H9 (cell line): Measurements from ENCODE around the gene FTO. TPM values are rescaled to one million over a fixed set of nuclear protein-coding genes. Genes with fewer than 3 reads are reported as not detected.

Experiments used
- DNase-seq: peaks from one replicate; pipeline ENCODE4 v3.0.0-alpha.2; 2017
- H2AFZ ChIP-seq: one replicate; pipeline ENCODE4 v1.6.1; 2013; ENCODE audit warnings: mild to moderate bottlenecking, low read length, control low read depth, moderate library complexity
- H2AK5ac ChIP-seq: 2 replicates; pipeline ENCODE4 v1.6.1; 2013; ENCODE audit warnings: low read length, control low read depth, mixed read lengths; ENCODE audit not compliant: insufficient read length
- H2BK120ac ChIP-seq: one replicate; pipeline ENCODE4 v1.6.1; 2013; ENCODE audit warnings: low read depth, mild to moderate bottlenecking, low read length, control low read depth, inconsistent platforms; ENCODE audit not compliant: poor library complexity, severe bottlenecking
- H2BK12ac ChIP-seq: 2 replicates; pipeline ENCODE4 v1.6.1; 2013; ENCODE audit warnings: low read length, control low read depth, mixed read lengths, low read depth; ENCODE audit not compliant: insufficient read length
- H2BK15ac ChIP-seq: 2 replicates; pipeline ENCODE4 v1.6.1; 2013; ENCODE audit warnings: low read depth, low read length, control low read depth
- H2BK20ac ChIP-seq: one replicate; pipeline ENCODE4 v1.6.1; 2013; ENCODE audit warnings: low read depth, mild to moderate bottlenecking, low read length, control low read depth, inconsistent platforms; ENCODE audit not compliant: poor library complexity, severe bottlenecking
- H2BK5ac ChIP-seq: 2 replicates; pipeline ENCODE4 v1.6.1; 2013; ENCODE audit warnings: low read length, control low read depth, mixed read lengths; ENCODE audit not compliant: insufficient read length
- H3K14ac ChIP-seq: 2 replicates; pipeline ENCODE4 v1.6.1; 2013; ENCODE audit warnings: low read length, control low read depth; ENCODE audit not compliant: insufficient read depth
- H3K18ac ChIP-seq: 2 replicates; pipeline ENCODE4 v1.6.1; 2013; ENCODE audit warnings: low read depth, mild to moderate bottlenecking, mixed read lengths, low read length, control low read depth; ENCODE audit not compliant: insufficient read length
- H3K23ac ChIP-seq: 2 replicates; pipeline ENCODE4 v1.6.1; 2013; ENCODE audit warnings: low read length, control low read depth, mixed read lengths, low read depth; ENCODE audit not compliant: insufficient read length
- H3K23me2 ChIP-seq: 2 replicates; pipeline ENCODE4 v1.6.1; 2013; ENCODE audit warnings: low read depth, mild to moderate bottlenecking, mixed read lengths, low read length, control low read depth; ENCODE audit not compliant: insufficient read length, poor library complexity, severe bottlenecking
- H3K27ac ChIP-seq: 2 replicates; pipeline ENCODE4 v1.5.1; 2013; ENCODE audit warnings: low read length, control low read depth, mixed read lengths, low read depth; ENCODE audit not compliant: insufficient read length
- H3K27me3 ChIP-seq: 2 replicates; pipeline ENCODE4 v1.6.1; 2013; ENCODE audit warnings: low read length, control low read depth, inconsistent platforms; ENCODE audit not compliant: insufficient read depth
- H3K4ac ChIP-seq: 2 replicates; pipeline ENCODE4 v1.6.1; 2013; ENCODE audit warnings: low read depth, mild to moderate bottlenecking, control low read depth, inconsistent platforms, low read length, moderate library complexity
- H3K4me1 ChIP-seq: 2 replicates; pipeline ENCODE4 v1.6.1; 2013; ENCODE audit warnings: low read length, control low read depth, inconsistent platforms; ENCODE audit not compliant: insufficient read depth
- H3K4me2 ChIP-seq: 2 replicates; pipeline ENCODE4 v1.6.1; 2013; ENCODE audit warnings: low read length, control low read depth, mixed read lengths; ENCODE audit not compliant: insufficient read length, insufficient read depth
- H3K56ac ChIP-seq: 2 replicates; pipeline ENCODE4 v1.6.1; 2013; ENCODE audit warnings: low read depth, mild to moderate bottlenecking, mixed read lengths, low read length, control low read depth; ENCODE audit not compliant: insufficient read length
- H3K79me1 ChIP-seq: 2 replicates; pipeline ENCODE4 v1.6.1; 2013; ENCODE audit warnings: low read depth, mild to moderate bottlenecking, moderate library complexity, low read length, control low read depth, inconsistent platforms; ENCODE audit not compliant: insufficient read depth, poor library complexity, severe bottlenecking
- H3K79me2 ChIP-seq: 2 replicates; pipeline ENCODE4 v1.6.1; 2013; ENCODE audit warnings: low read length, control low read depth, inconsistent platforms; ENCODE audit not compliant: insufficient read depth
- H3K9ac ChIP-seq: 2 replicates; pipeline ENCODE4 v1.6.1; 2013; ENCODE audit warnings: low read length, control low read depth, mixed read lengths; ENCODE audit not compliant: insufficient read length; ENCODE audit errors: extremely low read depth
- H3K9me3 ChIP-seq: one replicate; pipeline ENCODE4 v1.6.1; 2013; ENCODE audit warnings: low read depth, low read length, inconsistent platforms; ENCODE audit not compliant: control insufficient read depth
- H3T11ph ChIP-seq: one replicate; pipeline ENCODE4 v1.6.1; 2013; ENCODE audit warnings: mild to moderate bottlenecking, low read length, control low read depth, inconsistent platforms
- H4K20me1 ChIP-seq: one replicate; pipeline ENCODE4 v1.6.1; 2013; ENCODE audit not compliant: control insufficient read depth, insufficient read length, insufficient read depth
- H4K5ac ChIP-seq: 2 replicates; pipeline ENCODE4 v1.6.1; 2013; ENCODE audit warnings: low read depth, mild to moderate bottlenecking, mixed read lengths, low read length, control low read depth; ENCODE audit not compliant: insufficient read length
- H4K8ac ChIP-seq: replicated peaks from 2 replicates; pipeline ENCODE4 v1.6.1; 2013; ENCODE audit warnings: low read length, control low read depth, mixed read lengths, low read depth; ENCODE audit not compliant: insufficient read length
- H4K91ac ChIP-seq: 2 replicates; pipeline ENCODE4 v1.6.1; 2013; ENCODE audit warnings: low read depth, mild to moderate bottlenecking, moderate library complexity, mixed read lengths, low read length, control low read depth; ENCODE audit not compliant: insufficient read length
- H3K27ac Mint-ChIP-seq, 3 experiments: 2 replicates in 2 of 3; 3 replicates in 1 of 3; pipeline ENCODE4 v1.8.0; 2020 to 2021; ENCODE audit warnings: mixed read lengths in 3 of 3, mild to moderate bottlenecking in 1 of 3, moderate library complexity in 1 of 3
- H3K27me3 Mint-ChIP-seq: 2 replicates; pipeline ENCODE4 v1.8.0; 2021; ENCODE audit warnings: low read depth, mild to moderate bottlenecking, moderate library complexity, mixed read lengths
- H3K36me3 Mint-ChIP-seq, 3 experiments: 2 replicates in 2 of 3; 3 replicates in 1 of 3; pipeline ENCODE4 v1.8.0; 2020 to 2021; ENCODE audit warnings: low read depth in 3 of 3, mixed read lengths in 3 of 3; ENCODE audit not compliant: insufficient read depth in 1 of 3
- H3K4me1 Mint-ChIP-seq, 2 experiments: 2 replicates each; pipeline ENCODE4 v1.8.0; 2020; ENCODE audit warnings: mixed read lengths in 2 of 2
- H3K4me3 Mint-ChIP-seq, 2 experiments: 2 replicates in 1 of 2; 3 replicates in 1 of 2; pipeline ENCODE4 v1.8.0; 2020 to 2021; ENCODE audit warnings: mild to moderate bottlenecking in 2 of 2, mixed read lengths in 2 of 2, moderate library complexity in 1 of 2
- H3K9me3 Mint-ChIP-seq, 2 experiments: 2 replicates in 1 of 2; 3 replicates in 1 of 2; pipeline ENCODE4 v1.8.0; 2020; ENCODE audit warnings: mild to moderate bottlenecking in 2 of 2, mixed read lengths in 2 of 2, moderate library complexity in 1 of 2
- CTCF ChIP-seq: fragments of 200-600 bp; sonication (generic); conservative IDR thresholded peaks from 3 replicates; pipeline ENCODE4 v1.8.0; 2021; ENCODE audit warnings: antibody characterized with exemption, mild to moderate bottlenecking
- WGBS: extraction: QIAGEN DNeasy Blood & Tissue Kit; methylation state at CpG from one replicate; pipeline ENCODE4 v1.1.7; 2013; ENCODE audit warnings: missing lambda C conversion rate, low lambda C conversion rate, mixed read lengths; ENCODE audit not compliant: insufficient read length; ENCODE audit errors: extremely low coverage; 5-methylcytosine and 5-hydroxymethylcytosine counted together
- total RNA-seq: library from RNA; stranded (reverse); gene quantifications from 2 replicates; pipeline ENCODE4 v1.2.1, GENCODE V29; 2021

FTO gene
- total RNA-seq, 1 experiment from 2014 or later, result 67.9 TPM

GRCh38 chr16:53779186-53779585 lies 75.2 kb downstream of the FTO start:
- H3K27ac Mint-ChIP-seq, result no peak overlapping the region
- no peak overlapping the region for H3K14ac ChIP-seq
- no peaks in the 10 kb centered on the region for H4K20me1 ChIP-seq
- H2BK12ac ChIP-seq, result no peak overlapping the region
- no peaks in the 10 kb centered on the region for H3K27me3 ChIP-seq
- DNase-seq, result no peak
- no peak overlapping the region for H3K4ac ChIP-seq
- H3K9ac ChIP-seq, result no peak overlapping the region
- peaks cover 22 to 26% of the 10 kb centered on the region in 2 experiments for H3K4me1 Mint-ChIP-seq
- H3K56ac ChIP-seq, result no peak overlapping the region
- 0 out of 2 replicates have a peak, but pooled peaks cover 2% of the 10 kb centered on the region for H3K79me2 ChIP-seq
- H3K9me3 ChIP-seq, result no peaks in the 10 kb centered on the region
- no peak overlapping the region for H2BK20ac ChIP-seq
- peaks cover 2% of the 10 kb centered on the region; the same call in 1 of the 2 replicates for H3K4me1 ChIP-seq
- no peak overlapping the region for H4K8ac ChIP-seq
- H2BK15ac ChIP-seq, result no peak overlapping the region
- H3K9me3 Mint-ChIP-seq, result no peaks in the 10 kb centered on the region
- no peak overlapping the region for H2AFZ ChIP-seq
- no peak overlapping the region for H3K23ac ChIP-seq
- WGBS, result no CpG with 5 or more reads among the region's 3 CpGs
- H3K23me2 ChIP-seq, result no peaks in the 10 kb centered on the region
- H4K91ac ChIP-seq, result no peak overlapping the region
- TF ChIP-seq CTCF, result no peak
- H3K4me2 ChIP-seq, result no peak overlapping the region
- H3K79me1 ChIP-seq, result no peaks in the 10 kb centered on the region
- no peak overlapping the region for H3T11ph ChIP-seq
- H3K27ac ChIP-seq, result no peak overlapping the region
- no peak overlapping the region for H2AK5ac ChIP-seq
- H3K36me3 Mint-ChIP-seq, result no peaks in the 10 kb centered on the region; a peak in 1 of 7 replicates
- no peak overlapping the region for H4K5ac ChIP-seq
- H2BK5ac ChIP-seq, result no peak overlapping the region
- H3K27me3 Mint-ChIP-seq, result no peaks in the 10 kb centered on the region
- H3K4me3 Mint-ChIP-seq, result no peak overlapping the region
- no peak overlapping the region for H3K18ac ChIP-seq
- no peak overlapping the region for H2BK120ac ChIP-seq
